ENCODE results near the gene NDUFA11. TPM values are rescaled to one million over a fixed set of nuclear protein-coding genes. Genes with fewer than 3 reads are reported as not detected.
"Not testable (repeated sequence)": the region's sequence is repeated elsewhere in the genome, so short reads cannot be mapped to it uniquely, and the experiment has no call there.

The NDUFA11 gene
- total RNA-seq, 2 experiments from 2014 or later, result 94.3 to 96.7 TPM

GRCh38 chr19:5877882-5878281 is 25.7 kb downstream of the NDUFA11 start:
- H3K27me3 Mint-ChIP-seq, result peaks cover 5% of the 10 kb centered on the region
- TF ChIP-seq CTCF (IDR thresholded peaks at IDR 0.05), result no peak
- no peak for DNase-seq
- H3K27ac ChIP-seq (ENCODE audit: low read depth in 1 of 2, low read length in 2 of 2), result no peak overlapping the region
- intact Hi-C loops (cut with DNase I, micrococcal nuclease), result no loop called here
- no peaks in the 10 kb centered on the region for H3K9me3 Mint-ChIP-seq
- ChIA-PET CTCF (no interaction called here), POLR2A (no interaction called here)
- no peaks in the 10 kb centered on the region for H3K36me3 Mint-ChIP-seq (ENCODE audit: low read depth)
- H3K36me3 ChIP-seq (ENCODE audit: insufficient read depth, low read length), result no peaks in the 10 kb centered on the region
- no peaks in the 10 kb centered on the region for H3K9me3 ChIP-seq (ENCODE audit: control insufficient read depth in 1 of 2, insufficient read depth in 1 of 2, low read length in 2 of 2)
- no peaks in the 10 kb centered on the region for H3K4me1 Mint-ChIP-seq (ENCODE audit: low read depth)
- no peak overlapping the region for H3K4me3 ChIP-seq (ENCODE audit: low read length)
- no peak overlapping the region for H3K4me3 Mint-ChIP-seq
- no peak for ATAC-seq (ENCODE audit: poor library complexity)
- H3K27me3 ChIP-seq (ENCODE audit: control insufficient read depth in 1 of 2, insufficient read depth in 2 of 2, low read length in 2 of 2), result peaks cover 20 to 24% of the 10 kb centered on the region in 2 experiments
- no peaks in the 10 kb centered on the region for H3K4me1 ChIP-seq (ENCODE audit: insufficient read depth, low read length)
- H3K27ac Mint-ChIP-seq, result no peak overlapping the region

GRCh38 chr19:5877427-5877826 is 26.2 kb downstream of the NDUFA11 start:
- intact Hi-C loops (cut with DNase I, micrococcal nuclease), result no loop called here
- H3K9me3 Mint-ChIP-seq, result no peaks in the 10 kb centered on the region
- CTCF ChIA-PET, result no interaction called here

GRCh38 chr19:5874496-5874895 is 29.1 kb downstream of the NDUFA11 start:
- H3K4me1 Mint-ChIP-seq (ENCODE audit: low read depth), result not testable (repeated sequence)

More at GRCh38 chr19:5877427-5877826, 26.2 kb downstream of the NDUFA11 start:
- no peak overlapping the region for H3K4me3 ChIP-seq (ENCODE audit: low read length)
- H3K27ac ChIP-seq (ENCODE audit: low read depth in 1 of 2, low read length in 2 of 2), result no peak overlapping the region
- no peaks in the 10 kb centered on the region for H3K4me1 ChIP-seq (ENCODE audit: insufficient read depth, low read length)
- TF ChIP-seq CTCF (IDR thresholded peaks at IDR 0.05), result no peak
- Mint-ChIP-seq H3K36me3 (ENCODE audit: low read depth) (no peaks in the 10 kb centered on the region), H3K27ac (no peak overlapping the region), H3K27me3 (peaks cover 2% of the 10 kb centered on the region), H3K4me3 (no peak overlapping the region), H3K4me1 (ENCODE audit: low read depth) (no peaks in the 10 kb centered on the region)
- DNase-seq, result no peak
- peaks cover 20 to 24% of the 10 kb centered on the region in 2 experiments for H3K27me3 ChIP-seq (ENCODE audit: control insufficient read depth in 1 of 2, insufficient read depth in 2 of 2, low read length in 2 of 2)
- no peaks in the 10 kb centered on the region for H3K9me3 ChIP-seq (ENCODE audit: control insufficient read depth in 1 of 2, insufficient read depth in 1 of 2, low read length in 2 of 2)
- no peaks in the 10 kb centered on the region for H3K36me3 ChIP-seq (ENCODE audit: insufficient read depth, low read length)
- POLR2A ChIA-PET, result no interaction called here
- ATAC-seq (ENCODE audit: poor library complexity), result no peak

DNA sequence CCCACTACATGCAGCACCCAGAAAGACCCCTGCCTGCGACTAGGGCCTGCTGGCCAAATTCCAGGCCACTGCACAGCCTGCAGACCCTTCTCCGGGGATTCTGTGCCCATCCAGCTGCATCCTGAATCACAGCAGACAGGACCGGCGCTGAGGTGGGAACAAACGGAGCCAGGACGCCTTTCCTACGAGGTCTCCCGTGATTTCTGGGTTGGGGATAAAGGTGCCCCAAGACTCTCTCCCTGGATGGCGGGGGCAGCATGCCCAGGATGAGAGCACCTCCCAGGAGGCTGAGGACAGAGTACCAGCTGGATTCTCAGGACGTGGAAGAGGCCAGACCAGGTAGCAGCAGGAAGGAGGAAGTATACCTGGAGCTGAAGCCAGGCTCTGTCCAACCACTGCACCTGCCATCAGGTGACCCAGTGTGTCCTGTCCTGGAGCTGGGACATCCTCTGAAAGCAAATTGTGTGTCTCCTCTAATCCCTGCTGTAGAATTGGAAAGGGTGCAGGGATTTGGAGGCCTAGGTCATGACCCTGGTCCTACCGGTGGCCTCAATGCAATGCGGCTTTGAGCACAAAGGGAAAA is 29.9 kb downstream of the NDUFA11 start:
- no peak for TF ChIP-seq CTCF (IDR thresholded peaks at IDR 0.05)
- Histone ChIP-seq H3K4me1 (ENCODE audit: insufficient read depth, low read length) (no peaks in the 10 kb centered on the region), H3K4me3 (ENCODE audit: low read length) (no peak overlapping the region), H3K27me3 (ENCODE audit: control insufficient read depth in 1 of 2, insufficient read depth in 2 of 2, low read length in 2 of 2) (peaks cover 3 to 12% of the 10 kb centered on the region in 2 experiments), H3K36me3 (ENCODE audit: insufficient read depth, low read length) (no peaks in the 10 kb centered on the region), H3K9me3 (ENCODE audit: control insufficient read depth in 1 of 2, insufficient read depth in 1 of 2, low read length in 2 of 2) (no peaks in the 10 kb centered on the region), H3K27ac (ENCODE audit: low read depth in 1 of 2, low read length in 2 of 2) (no peak overlapping the region)
- Mint-ChIP-seq H3K4me3 (no peak overlapping the region), H3K36me3 (ENCODE audit: low read depth) (no peaks in the 10 kb centered on the region), H3K4me1 (ENCODE audit: low read depth) (no peaks in the 10 kb centered on the region), H3K27ac (no peak overlapping the region), H3K9me3 (no peaks in the 10 kb centered on the region), H3K27me3 (no peaks in the 10 kb centered on the region)
- ChIA-PET POLR2A (no interaction called here), CTCF (no interaction called here)
- intact Hi-C loops (cut with DNase I, micrococcal nuclease), result no loop called here
- no peak for DNase-seq
- ATAC-seq (ENCODE audit: poor library complexity), result no peak

More at GRCh38 chr19:5874496-5874895, 29.1 kb downstream of the NDUFA11 start:
- CTCF ChIA-PET; H3K9me3 ChIP-seq (ENCODE audit: control insufficient read depth in 1 of 2, insufficient read depth in 1 of 2, low read length in 2 of 2); H3K27ac Mint-ChIP-seq; POLR2A ChIA-PET; H3K36me3 ChIP-seq (ENCODE audit: insufficient read depth, low read length); H3K9me3 Mint-ChIP-seq; intact Hi-C loops (cut with DNase I, micrococcal nuclease); DNase-seq; H3K4me3 ChIP-seq (ENCODE audit: low read length); H3K36me3 Mint-ChIP-seq (ENCODE audit: low read depth); H3K27me3 Mint-ChIP-seq; ATAC-seq (ENCODE audit: poor library complexity); H3K4me3 Mint-ChIP-seq; H3K4me1 ChIP-seq (ENCODE audit: insufficient read depth, low read length); H3K27ac ChIP-seq (ENCODE audit: low read depth in 1 of 2, low read length in 2 of 2): not testable (repeated sequence)
- H3K27me3 ChIP-seq (ENCODE audit: control insufficient read depth in 1 of 2, insufficient read depth in 2 of 2, low read length in 2 of 2), result peaks cover 11 to 18% of the 10 kb centered on the region in 2 experiments
